ENCODE data around the gene TM2D3. TPM values are rescaled to one million over a fixed set of nuclear protein-coding genes. Genes with fewer than 3 reads are reported as not detected.

TM2D3 gene
- total RNA-seq, 1 experiment from 2014 or later = 34.9 TPM

DNA sequence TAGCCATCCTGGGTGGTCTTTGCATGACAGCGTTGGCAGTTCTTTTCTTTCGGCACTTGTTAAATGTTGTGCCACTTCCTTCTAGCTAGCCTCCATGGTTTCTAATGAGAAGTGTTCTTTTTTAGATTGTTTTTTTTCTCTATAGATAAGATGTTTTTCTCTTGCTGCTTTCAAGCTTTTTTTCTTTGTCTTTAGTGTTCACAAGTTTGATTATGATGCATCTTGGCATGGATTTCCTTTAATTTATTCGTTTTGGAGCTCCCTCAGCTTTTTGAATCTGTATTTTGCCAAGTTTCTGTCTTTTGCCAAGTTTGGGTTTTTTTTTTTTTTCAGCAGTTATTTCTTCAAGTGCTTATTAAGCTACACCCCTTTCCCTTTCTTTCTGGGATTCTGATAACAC lies 53.1 kb downstream of the TM2D3 start:
- H3K9me3 Mint-ChIP-seq = peaks cover 9 to 18% of the 10 kb centered on the region in 2 experiments; a peak in 4 of 5 replicates
- H3K56ac ChIP-seq (ENCODE audit: insufficient read length, low read depth, low read length) = no peak overlapping the region
- no peak overlapping the region for H3K27ac Mint-ChIP-seq
- no peak overlapping the region for H2BK15ac ChIP-seq (ENCODE audit: low read depth, low read length)
- TF ChIP-seq, protein P1, sequence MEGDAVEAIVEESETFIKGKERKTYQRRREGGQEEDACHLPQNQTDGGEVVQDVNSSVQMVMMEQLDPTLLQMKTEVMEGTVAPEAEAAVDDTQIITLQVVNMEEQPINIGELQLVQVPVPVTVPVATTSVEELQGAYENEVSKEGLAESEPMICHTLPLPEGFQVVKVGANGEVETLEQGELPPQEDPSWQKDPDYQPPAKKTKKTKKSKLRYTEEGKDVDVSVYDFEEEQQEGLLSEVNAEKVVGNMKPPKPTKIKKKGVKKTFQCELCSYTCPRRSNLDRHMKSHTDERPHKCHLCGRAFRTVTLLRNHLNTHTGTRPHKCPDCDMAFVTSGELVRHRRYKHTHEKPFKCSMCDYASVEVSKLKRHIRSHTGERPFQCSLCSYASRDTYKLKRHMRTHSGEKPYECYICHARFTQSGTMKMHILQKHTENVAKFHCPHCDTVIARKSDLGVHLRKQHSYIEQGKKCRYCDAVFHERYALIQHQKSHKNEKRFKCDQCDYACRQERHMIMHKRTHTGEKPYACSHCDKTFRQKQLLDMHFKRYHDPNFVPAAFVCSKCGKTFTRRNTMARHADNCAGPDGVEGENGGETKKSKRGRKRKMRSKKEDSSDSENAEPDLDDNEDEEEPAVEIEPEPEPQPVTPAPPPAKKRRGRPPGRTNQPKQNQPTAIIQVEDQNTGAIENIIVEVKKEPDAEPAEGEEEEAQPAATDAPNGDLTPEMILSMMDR (conservative IDR thresholded peaks at IDR 0.05) = no peak
- H2BK20ac ChIP-seq (ENCODE audit: low read depth, low read length, poor library complexity, severe bottlenecking) = no peak overlapping the region
- H3K79me1 ChIP-seq (ENCODE audit: insufficient read depth, low read depth, low read length, poor library complexity, severe bottlenecking) = no peaks in the 10 kb centered on the region
- no peak overlapping the region for H2AFZ ChIP-seq (ENCODE audit: low read length)
- no peak overlapping the region for H3K18ac ChIP-seq (ENCODE audit: insufficient read length, low read depth, low read length)
- H2AK5ac ChIP-seq (ENCODE audit: insufficient read length, low read length) = no peak overlapping the region
- H4K5ac ChIP-seq (ENCODE audit: insufficient read length, low read depth, low read length) = no peak overlapping the region
- H4K20me1 ChIP-seq (ENCODE audit: control insufficient read depth, insufficient read depth, insufficient read length) = no peaks in the 10 kb centered on the region
- no CpG with 5 or more reads among the region's 3 CpGs for whole genome bisulfite sequencing (ENCODE audit: extremely low coverage, insufficient read length, low lambda C conversion rate)
- H2BK5ac ChIP-seq (ENCODE audit: insufficient read length, low read length) = no peak overlapping the region
- H3K4me1 ChIP-seq (ENCODE audit: insufficient read depth, low read length) = no peaks in the 10 kb centered on the region
- H4K8ac ChIP-seq (replicated peaks; ENCODE audit: insufficient read length, low read depth, low read length) = no peak overlapping the region
- no peak overlapping the region for H3K23ac ChIP-seq (ENCODE audit: insufficient read length, low read depth, low read length)
- H3K36me3 Mint-ChIP-seq (ENCODE audit: insufficient read depth in 1 of 3, low read depth in 3 of 3) = peaks cover 0 to 12% (median 0%) of the 10 kb centered on the region in 3 experiments; a peak in 4 of 7 replicates
- H3T11ph ChIP-seq (ENCODE audit: low read length) = no peak overlapping the region
- H3K27ac ChIP-seq (ENCODE audit: insufficient read length, low read depth, low read length) = no peak overlapping the region
- H3K4me1 Mint-ChIP-seq = peaks cover 6% of the 10 kb centered on the region in 2 experiments
- H2BK120ac ChIP-seq (ENCODE audit: low read depth, low read length, poor library complexity, severe bottlenecking) = no peak overlapping the region
- H3K4me3 Mint-ChIP-seq = no peak overlapping the region
- no peaks in the 10 kb centered on the region for H3K27me3 ChIP-seq (ENCODE audit: insufficient read depth, low read length)
- no peak overlapping the region for H3K9ac ChIP-seq (ENCODE audit: extremely low read depth, insufficient read length, low read length)
- H3K4me2 ChIP-seq (ENCODE audit: insufficient read depth, insufficient read length, low read length) = no peak overlapping the region
- no peak for DNase-seq
- H3K27me3 Mint-ChIP-seq (ENCODE audit: low read depth) = peaks cover 26% of the 10 kb centered on the region
- no peak overlapping the region for H2BK12ac ChIP-seq (ENCODE audit: insufficient read length, low read depth, low read length)
- no peak overlapping the region for H4K91ac ChIP-seq (ENCODE audit: insufficient read length, low read depth, low read length)
- H3K4ac ChIP-seq (ENCODE audit: low read depth, low read length) = no peak overlapping the region
- H3K79me2 ChIP-seq (ENCODE audit: insufficient read depth, low read length) = no peaks in the 10 kb centered on the region
- H3K14ac ChIP-seq (ENCODE audit: insufficient read depth, low read length) = no peak overlapping the region
- H3K23me2 ChIP-seq (ENCODE audit: insufficient read length, low read depth, low read length, poor library complexity, severe bottlenecking) = no peaks in the 10 kb centered on the region
- H3K9me3 ChIP-seq (ENCODE audit: control insufficient read depth, low read depth, low read length) = no peaks in the 10 kb centered on the region

Measured in H9 (cell line).